GM18907 (cell line): ENCODE data around the gene FBXL19.

Experiments
- ATAC-seq: cut with Tn5 transposase; IDR thresholded peaks from one replicate; pipeline ENCODE4 v1.9.1; 2021; ENCODE audit warnings: mild to moderate bottlenecking, moderate library complexity; ENCODE audit not compliant: unreplicated experiment

FBXL19 gene

DNA sequence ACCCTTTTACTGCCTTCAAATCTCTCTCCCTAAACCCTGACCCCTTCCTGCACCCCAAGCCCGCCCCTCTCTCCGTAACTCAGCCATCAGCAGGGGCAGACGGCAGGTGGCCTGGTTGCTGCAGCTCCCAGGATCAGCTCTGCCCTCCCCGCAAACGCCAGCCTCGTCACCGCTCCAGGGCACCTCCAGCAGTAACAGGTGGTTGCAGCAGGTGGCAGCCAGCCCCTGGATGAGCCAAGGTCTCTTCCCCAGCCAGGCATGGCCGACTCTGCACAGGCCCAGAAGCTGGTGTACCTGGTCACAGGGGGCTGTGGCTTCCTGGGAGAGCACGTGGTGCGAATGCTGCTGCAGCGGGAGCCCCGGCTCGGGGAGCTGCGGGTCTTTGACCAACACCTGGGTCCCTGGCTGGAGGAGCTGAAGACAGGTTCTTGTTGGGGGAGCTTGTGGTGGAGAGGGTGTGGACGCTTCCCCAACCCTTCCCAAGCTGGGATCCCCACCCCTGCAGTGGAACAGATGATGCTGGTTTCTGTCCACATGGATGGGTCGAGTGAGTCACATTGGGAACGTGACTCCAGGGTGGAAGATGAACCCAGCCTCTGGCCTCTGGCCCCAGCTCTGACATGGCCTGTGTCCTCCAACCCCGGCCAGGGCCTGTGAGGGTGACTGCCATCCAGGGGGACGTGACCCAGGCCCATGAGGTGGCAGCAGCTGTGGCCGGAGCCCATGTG, 62.2 kb downstream of the FBXL19 start:
- ATAC-seq, result no peak

DNA sequence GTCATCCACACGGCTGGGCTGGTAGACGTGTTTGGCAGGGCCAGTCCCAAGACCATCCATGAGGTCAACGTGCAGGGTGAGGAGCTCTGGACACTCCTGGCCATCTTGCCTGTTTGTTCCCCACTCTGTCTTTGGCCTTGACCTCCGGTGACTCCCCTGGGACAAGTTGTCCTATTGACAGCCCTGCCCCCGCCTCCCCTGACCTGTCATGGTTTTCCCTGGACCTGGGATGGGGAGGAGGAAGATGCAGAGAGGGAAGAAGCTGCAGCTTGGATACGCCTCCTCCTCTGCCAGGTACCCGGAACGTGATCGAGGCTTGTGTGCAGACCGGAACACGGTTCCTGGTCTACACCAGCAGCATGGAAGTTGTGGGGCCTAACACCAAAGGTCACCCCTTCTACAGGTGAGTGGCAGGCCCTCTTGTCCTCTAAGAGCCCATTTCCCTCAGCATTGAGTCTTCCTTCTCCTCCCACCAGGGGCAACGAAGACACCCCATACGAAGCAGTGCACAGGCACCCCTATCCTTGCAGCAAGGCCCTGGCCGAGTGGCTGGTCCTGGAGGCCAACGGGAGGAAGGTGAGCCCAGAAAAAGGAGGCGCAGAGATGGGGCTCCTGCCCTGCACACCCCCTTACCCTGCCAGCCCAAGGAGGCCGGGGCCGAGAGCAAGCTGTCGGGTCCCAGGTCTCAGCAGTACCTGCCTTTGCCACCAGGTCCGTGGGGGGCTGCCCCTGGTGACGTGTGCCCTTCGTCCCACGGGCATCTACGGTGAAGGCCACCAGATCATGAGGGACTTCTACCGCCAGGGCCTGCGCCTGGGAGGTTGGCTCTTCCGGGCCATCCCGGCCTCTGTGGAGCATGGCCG, 63.0 kb downstream of the FBXL19 start:
- ATAC-seq, result no peak

DNA sequence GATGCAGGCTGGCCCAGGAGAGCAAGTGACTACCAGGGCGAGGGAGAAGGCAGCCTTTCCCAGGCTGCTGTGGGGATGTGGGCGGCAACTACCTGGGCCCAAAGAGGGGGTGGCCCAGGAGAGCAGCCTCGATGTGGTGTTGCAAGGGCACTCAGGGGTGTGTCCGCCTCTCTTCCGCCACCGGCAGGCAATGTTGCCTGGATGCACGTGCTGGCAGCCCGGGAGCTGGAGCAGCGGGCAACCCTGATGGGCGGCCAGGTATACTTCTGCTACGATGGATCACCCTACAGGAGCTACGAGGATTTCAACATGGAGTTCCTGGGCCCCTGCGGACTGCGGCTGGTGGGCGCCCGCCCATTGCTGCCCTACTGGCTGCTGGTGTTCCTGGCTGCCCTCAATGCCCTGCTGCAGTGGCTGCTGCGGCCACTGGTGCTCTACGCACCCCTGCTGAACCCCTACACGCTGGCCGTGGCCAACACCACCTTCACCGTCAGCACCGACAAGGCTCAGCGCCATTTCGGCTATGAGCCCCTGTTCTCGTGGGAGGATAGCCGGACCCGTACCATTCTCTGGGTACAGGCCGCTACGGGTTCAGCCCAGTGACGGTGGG, 64.3 kb downstream of the FBXL19 start:
- no peak for ATAC-seq

DNA sequence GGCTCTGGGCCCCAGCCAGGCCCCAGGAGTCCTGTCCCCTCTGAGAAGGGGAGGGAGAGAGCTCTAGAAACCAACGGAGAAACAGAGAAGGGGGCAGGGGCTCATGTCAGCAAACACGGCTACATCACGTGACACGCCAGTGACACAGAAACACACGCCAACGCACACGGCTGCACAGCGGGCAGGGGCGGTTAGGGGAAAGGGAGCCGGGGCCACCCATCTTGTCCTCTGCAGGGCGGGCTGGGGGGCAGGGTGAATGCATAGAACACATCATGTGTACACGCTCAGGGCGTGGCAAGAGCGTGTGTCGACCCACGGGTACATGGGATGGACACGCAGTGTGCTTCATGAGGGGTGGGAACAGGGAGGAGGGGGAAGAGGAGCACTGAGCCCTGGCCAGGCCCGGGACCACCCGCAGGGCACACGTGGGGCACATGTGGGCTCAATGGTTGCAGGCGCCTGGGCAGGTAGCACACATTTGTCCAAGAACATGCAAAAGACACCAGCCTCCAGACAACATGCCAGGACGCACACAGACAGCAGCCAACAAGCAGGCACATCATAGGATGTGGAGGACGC, 66.2 kb downstream of the FBXL19 start:
- no peak for ATAC-seq

DNA sequence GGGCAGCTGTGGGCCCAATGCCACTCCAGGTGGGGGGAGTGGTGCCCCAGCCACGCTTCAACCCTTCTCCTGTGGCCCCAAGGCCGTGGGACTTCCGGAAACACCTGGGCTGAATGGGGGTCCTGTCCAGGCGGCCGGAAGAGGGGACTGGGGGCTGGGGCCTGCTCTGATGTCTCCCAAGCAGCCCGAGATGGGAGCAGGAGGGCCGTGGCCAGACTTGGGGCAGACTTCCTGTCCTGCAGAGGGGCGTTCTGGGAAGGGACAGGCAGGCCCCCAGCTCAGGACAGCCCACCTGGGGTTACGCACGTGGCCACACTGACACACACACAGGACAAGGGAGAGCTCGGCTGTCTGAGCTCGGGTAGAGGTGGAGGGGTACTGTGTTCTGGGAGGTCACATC, 66.7 kb downstream of the FBXL19 start:
- no peak for ATAC-seq

DNA sequence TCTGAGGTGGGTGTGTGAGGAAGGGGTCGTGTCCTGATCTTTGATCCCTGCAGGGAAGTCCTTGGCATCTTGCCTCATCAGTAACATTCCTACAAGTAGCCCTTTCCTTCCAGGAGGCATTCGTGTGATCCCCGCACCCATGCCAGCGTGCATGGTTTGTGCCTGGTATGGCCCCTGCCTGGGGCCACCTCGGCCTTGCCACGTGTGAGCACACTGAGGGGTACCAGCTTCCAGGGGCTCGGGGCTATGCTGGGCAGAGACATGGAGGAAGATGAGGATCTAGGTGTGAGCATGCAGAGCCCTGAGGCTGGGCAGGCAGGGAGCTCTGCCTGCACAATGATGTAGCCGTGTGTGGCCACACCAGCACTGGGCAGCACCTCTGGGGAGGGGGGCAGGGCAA, 67.7 kb downstream of the FBXL19 start:
- no peak for ATAC-seq

DNA sequence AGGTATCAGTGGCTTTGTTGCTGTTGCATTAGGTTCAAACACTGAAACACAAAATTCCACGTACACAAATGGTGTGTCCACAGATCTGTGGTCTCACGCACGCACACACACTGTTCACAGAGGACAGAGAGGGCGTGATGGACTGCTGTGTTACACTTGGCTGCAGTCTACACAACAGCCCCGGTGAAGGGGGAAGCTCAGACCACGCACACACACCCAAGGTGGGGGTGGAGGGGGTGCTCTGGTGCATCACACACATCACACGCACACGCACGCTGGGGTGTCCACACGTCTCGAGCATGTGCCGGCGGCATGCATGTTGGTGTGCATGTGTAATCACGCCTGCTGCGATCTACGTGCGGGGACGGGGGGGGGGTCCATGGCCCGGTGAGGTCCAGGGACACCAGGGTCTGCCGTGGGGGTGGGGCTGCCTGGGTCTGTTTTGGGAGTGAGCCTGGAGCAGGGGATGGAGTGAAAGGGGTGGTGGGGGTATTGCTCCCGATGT, 69.0 kb downstream of the FBXL19 start:
- no peak for ATAC-seq

DNA sequence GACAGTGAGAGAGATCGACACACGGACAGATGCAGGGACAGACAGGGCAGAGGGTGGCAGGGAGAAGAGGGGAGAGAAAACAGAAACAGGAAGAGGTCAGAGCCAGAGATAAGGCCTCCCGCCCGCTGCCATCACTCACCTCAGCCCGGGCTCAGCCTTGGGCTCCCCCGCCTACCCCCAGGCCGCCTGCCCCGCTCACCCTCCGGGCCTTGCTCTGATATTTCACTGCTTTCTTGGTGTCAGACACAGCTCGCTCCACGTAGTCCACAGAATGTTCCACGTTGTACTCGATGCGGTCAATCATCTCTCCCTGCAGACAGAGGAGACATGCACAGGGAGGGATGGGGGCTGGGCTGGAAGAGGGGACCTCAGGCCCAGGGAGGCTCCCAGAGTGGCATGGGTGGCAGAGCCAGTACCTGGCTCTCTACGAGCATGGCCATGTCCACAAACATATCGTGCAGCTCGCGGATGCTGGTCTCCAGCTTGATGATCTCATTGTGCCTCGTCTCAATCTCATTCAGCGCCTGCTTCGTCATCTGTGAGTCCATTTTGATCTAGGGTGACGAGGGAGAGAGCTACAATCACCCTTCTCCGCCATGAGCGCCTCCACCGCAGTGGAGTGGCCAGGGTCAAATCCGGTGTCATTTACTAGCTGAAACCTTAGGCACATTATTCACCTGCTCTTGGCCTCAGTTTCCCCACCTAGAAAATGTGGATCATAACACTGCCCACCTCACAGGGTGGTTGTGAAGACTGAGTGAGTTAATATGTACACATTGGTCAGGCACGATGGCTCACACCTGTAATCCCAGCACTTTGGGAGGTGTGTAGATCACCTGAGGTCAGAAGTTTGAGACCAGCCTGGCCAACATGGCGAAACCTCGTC, 69.8 kb downstream of the FBXL19 start:
- no peak for ATAC-seq

DNA sequence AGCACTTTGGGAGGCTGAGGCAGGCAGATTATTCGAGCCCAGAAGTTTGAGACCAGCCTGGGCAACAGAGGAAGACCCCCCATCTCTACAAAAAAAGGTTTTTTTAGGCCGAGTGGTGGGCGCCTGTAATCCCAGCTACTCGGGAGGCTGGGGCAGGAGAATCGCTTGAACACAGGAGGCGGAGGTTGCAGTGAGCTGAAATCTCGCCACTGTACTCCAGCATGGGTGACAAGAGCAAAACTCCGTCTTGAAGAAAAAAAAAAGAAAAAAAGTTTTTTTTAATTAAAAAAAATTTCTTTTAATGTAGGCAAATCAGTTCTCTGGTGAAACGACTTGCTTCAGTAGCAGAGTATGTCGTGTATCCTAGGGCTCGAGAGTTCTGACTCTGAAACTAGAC, 72.6 kb downstream of the FBXL19 start:
- no peak for ATAC-seq

DNA sequence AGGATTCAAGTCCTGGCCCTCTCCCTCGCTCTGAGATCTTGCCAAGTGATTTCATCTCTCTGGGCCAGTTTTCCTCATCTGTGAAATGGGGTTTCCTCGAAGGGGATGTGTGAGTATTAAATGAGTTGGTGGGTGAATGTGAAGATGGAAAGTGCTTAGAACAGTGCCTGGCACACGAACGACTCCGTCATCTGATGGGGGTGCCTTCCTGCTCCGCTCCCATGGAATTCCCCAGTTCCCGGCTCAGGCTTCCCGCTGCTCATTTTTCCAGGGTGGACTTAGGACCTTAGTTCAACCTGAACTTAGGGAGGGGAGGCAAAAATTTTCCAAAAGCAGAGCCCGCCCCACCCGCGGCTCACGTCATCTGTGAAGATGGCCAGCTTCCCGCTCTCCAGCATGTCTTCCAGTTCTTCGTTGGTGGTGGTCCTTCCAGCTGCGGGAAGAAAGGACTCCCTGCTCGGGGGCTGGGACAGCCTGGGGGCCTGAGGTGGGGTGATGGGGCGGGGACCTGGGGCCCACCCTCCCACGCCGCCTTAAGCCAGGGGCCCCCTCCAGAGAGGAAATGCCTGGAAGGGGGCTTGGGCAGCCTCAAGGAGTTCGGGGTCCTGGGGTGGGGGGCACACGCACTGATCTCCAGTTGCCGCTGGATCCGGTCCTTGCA, 73.1 kb downstream of the FBXL19 start:
- no peak for ATAC-seq

DNA sequence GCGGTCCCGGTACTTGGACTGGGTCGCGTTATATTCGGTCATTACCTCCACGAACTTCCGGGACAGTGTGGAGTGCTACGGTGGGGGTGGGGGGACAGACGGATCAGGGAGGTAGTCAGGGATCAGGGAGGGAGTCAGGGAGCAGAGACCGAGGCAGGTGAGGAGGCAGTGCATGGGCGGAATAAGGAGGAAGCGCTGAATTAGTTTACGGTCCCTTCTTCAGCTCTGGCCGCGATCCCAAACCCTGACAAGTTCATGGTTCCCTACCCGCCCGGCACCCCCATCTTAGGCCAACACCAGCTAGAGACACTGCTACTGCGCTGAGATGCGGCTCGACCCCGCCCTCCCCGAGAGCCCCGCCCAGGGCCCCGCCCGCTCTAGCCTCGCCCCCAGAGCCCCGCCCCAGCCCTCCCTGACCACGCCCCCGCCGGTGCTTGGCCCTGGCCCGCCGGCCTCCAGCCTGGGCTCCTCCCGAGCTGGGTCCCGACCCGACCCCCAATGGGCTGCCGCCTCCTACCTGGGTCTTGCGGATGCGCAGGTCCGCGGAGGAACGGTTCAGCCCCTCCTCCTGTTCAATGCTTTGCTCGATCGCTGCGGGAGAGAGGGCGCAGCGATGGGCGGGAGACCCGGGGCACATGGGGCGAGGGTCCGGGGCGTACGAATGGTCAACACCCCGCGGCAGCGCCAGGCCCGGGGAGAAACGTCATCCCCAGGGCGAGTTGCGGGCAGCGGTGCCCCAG, 73.8 kb downstream of the FBXL19 start:
- ATAC-seq, result peak; percentile 78

DNA sequence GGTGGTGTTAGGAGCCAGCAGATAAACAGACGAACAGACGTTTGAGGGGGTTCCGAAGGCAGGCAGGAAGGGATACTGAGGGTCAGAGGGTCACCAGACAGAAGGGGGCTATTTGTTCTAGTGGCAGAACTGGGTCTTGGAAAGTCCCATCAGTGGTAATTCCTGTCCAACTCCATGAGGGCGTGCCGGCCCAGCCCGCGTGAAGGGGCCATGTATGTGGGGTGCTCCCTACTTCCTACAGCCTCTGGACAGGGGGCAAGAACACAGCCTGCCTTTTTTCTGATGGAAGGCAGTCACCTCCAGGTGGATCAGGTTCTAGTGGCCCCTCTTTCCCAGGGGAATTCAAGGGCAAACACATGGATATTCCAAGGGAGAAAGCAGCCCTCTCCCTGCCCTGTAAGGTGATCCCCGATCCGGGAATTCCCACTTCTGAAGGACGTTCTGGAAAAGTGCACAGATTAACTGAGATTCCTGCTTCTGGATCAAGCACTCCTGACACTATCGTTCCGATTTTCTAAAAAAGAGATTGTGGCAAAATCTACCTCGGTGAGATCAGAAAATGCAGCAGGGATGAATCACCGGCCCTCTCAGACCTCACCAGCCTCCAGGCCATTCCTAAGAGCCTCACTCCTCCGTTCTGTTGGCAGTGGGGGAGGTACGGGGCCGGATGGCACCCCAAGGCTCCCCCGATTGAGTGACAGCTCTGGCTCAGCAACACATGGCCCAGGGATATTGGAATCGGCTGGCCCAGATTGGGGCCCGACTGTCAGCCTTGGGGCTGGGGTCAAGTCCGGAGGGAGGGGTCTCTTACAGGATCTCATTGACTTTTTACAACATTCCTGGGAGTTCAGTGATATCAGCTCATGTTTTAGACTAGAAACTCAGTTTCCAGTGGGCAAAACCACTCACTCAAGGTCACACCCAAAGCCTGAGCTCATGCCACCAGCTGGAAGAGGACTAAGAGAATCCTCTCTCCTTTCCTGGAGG, 74.6 kb downstream of the FBXL19 start:
- no peak for ATAC-seq
